Measurements from ENCODE around the gene EIF4E3.

GRCh38 chr3:71732637-71733036, 7.4 kb upstream of the EIF4E3 start:
- TF ChIP-seq CTCF (IDR thresholded peaks at IDR 0.05), result no peak
- no peak for TF ChIP-seq POLR2A (IDR thresholded peaks at IDR 0.05)
- TF ChIP-seq EP300 (IDR thresholded peaks at IDR 0.05), result no peak
